Psoas muscle (tissue), 8 donors: ENCODE results near the gene RCOR2. TPM values are rescaled to one million over a fixed set of nuclear protein-coding genes. Genes with fewer than 3 reads are reported as not detected.

ENCODE experiments used
- ATAC-seq, 4 donors: fragments of 200-7000 bp; cut with Tn5 transposase; one replicate each; pipeline ENCODE4 v1.9.1; 2020; ENCODE audit warnings: moderate library complexity in 3 of 4, mild to moderate bottlenecking in 2 of 4
- DNase-seq, 2 donors: peaks; one replicate each; pipeline ENCODE4 v3.0.0-alpha.2; 2020
- H3K27ac ChIP-seq: fragments of 200-600 bp; one replicate; pipeline ENCODE4 v1.8.0; 2022
- H3K27me3 ChIP-seq, 3 donors: fragments of 200-600 bp in 1 of 3; one replicate each; pipeline versions ENCODE4 v1.6.1 to v1.8.0; 2013 to 2022; ENCODE audit warnings: low read length in 2 of 3, mild to moderate bottlenecking in 2 of 3, moderate library complexity in 1 of 3; ENCODE audit not compliant: insufficient read depth in 3 of 3
- H3K36me3 ChIP-seq, 2 donors: fragments of 200-600 bp in 1 of 2; one replicate each; pipeline versions ENCODE4 v1.6.1 to v1.8.0; 2013 to 2022; ENCODE audit warnings: low read depth in 1 of 2, mild to moderate bottlenecking in 1 of 2, moderate library complexity in 1 of 2; ENCODE audit not compliant: insufficient read depth in 1 of 2
- H3K4me1 ChIP-seq: fragments of 200-600 bp; one replicate; pipeline ENCODE4 v1.8.0; 2022
- H3K4me3 ChIP-seq: fragments of 200-600 bp; one replicate; pipeline ENCODE4 v1.8.0; 2022; ENCODE audit warnings: mild to moderate bottlenecking
- H3K9me3 ChIP-seq: fragments of 200-600 bp; one replicate; pipeline ENCODE4 v1.8.0; 2022
- WGBS, 3 donors: extraction: QIAGEN DNeasy Blood & Tissue Kit; methylation state at CpG; one replicate each; pipeline versions ENCODE4 v1.1.6 to v1.1.7; 2013; 5-methylcytosine and 5-hydroxymethylcytosine counted together
- intact Hi-C, 2 donors: fragments of 100-400 bp; cut with DNase I; formaldehyde crosslinking; loops; one replicate each; pipeline versions ENCODE4 v1.11.0 to v1.14.2; 2022
- polyA plus RNA-seq, 3 donors: library from polyadenylated mRNA; stranded (reverse); fragments of 200-250 nt; gene quantifications; one replicate each; pipeline ENCODE4 v1.2.3, GENCODE V29; 2013
- total RNA-seq, 4 donors: library from RNA; stranded (reverse); fragmentation: NEBNext Ultra II Directional in 2 of 4; extraction: Animal tissue kit (Norgen Biotek cat#: 25700) in 2 of 4; gene quantifications; one replicate each; pipeline versions ENCODE4 v1.2.1 to v1.2.4, GENCODE V29; 2021 to 2023
- TF ChIP-seq, protein P1 (sequence below): fragments of 200-600 bp; IDR thresholded peaks from one replicate; pipeline ENCODE4 v1.8.0; 2022; ENCODE audit warnings: antibody characterized with exemption
- donor health status: healthy with polysubstance abuse.
- donor health status: DM: no; HTN: no; CAD: no; lungs with moderate emphysema.
- donor health status: Bipolar disorder and iron deficiency.
- donor health status: healthy.
- donor health status: DM: yes; HTN: yes; CAD: no.
- donor health status: DM: no; HTN: no; CAD: no.
- donor health status: DM: no; HTN: no; CAD: no.
- donor health status: DM: yes; HTN: yes; CAD: no.

The RCOR2 gene
- total and polyA plus RNA-seq, 7 donors = 0.07 to 2.1 (median 0.66) TPM

DNA sequence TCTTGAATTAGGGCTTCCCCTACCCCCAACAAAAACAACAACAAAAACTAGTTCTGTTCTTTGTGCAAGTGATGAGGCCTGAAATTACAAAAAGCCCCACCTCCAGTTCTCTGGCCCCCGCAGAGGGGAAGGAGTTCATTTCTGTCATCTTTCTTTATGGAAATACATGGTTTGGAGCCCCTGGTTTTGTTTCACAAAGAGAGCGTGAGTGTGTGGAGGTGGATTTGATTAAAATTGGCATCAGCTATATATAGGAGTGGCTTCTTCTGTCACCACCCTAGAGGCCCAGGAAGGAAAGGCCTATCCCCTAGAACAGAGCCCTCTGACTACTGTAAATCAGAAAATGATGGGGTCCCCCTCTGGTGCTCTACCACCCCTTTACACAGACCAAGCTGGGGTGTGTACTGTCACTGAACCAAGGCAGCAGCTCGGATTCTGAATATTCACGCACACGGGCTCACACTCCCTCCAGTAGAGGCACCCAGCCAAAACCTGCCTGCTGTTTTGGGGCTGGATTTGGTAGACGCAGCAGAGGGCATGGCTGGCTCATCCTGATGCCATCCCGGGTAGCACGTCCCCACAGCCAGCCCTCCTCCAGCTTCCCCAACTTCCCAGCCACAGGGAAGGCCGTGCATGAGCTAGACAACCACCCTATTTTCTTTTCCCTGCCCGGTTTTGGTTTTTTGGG is 19.4 kb downstream of the RCOR2 start:
- H3K4me3 ChIP-seq = no peak overlapping the region
- TF ChIP-seq, protein P1, sequence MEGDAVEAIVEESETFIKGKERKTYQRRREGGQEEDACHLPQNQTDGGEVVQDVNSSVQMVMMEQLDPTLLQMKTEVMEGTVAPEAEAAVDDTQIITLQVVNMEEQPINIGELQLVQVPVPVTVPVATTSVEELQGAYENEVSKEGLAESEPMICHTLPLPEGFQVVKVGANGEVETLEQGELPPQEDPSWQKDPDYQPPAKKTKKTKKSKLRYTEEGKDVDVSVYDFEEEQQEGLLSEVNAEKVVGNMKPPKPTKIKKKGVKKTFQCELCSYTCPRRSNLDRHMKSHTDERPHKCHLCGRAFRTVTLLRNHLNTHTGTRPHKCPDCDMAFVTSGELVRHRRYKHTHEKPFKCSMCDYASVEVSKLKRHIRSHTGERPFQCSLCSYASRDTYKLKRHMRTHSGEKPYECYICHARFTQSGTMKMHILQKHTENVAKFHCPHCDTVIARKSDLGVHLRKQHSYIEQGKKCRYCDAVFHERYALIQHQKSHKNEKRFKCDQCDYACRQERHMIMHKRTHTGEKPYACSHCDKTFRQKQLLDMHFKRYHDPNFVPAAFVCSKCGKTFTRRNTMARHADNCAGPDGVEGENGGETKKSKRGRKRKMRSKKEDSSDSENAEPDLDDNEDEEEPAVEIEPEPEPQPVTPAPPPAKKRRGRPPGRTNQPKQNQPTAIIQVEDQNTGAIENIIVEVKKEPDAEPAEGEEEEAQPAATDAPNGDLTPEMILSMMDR = no peak
- WGBS, 3 donors = 77 to 87% (median 79%) methylated on average over 10 of the region's 10 CpGs
- no peaks in the 10 kb centered on the region for H3K27me3 ChIP-seq
- peaks cover 22 to 77% of the 10 kb centered on the region in 2 donors for H3K36me3 ChIP-seq
- no peaks in the 10 kb centered on the region for H3K9me3 ChIP-seq
- no peak for DNase-seq
- ATAC-seq = no peak
- intact Hi-C loops = no loop called here
- no peaks in the 10 kb centered on the region for H3K4me1 ChIP-seq
- H3K27ac ChIP-seq = no peak overlapping the region

DNA sequence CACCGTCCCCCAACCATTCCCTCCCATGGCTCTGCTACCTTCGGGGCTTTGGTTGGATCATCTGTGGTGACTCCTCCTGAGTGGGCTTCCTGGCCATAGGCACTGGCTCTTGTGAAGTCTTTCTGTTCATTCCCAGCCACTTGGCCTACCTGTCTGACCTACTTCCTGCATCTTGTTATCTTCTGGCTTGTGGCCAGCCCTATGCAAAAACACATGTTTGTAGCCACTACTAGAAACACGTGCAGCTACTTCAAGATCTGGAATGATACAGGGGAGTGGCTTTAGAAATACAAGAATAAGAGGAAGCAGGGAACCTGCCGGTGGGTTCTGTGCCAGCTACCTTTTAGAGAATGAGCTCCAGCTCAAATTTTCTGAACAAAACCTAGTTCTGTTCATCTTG is 20.9 kb downstream of the RCOR2 start:
- WGBS, 3 donors = 75 to 77% (median 76%) methylated on average over 4 of the region's 4 CpGs

DNA sequence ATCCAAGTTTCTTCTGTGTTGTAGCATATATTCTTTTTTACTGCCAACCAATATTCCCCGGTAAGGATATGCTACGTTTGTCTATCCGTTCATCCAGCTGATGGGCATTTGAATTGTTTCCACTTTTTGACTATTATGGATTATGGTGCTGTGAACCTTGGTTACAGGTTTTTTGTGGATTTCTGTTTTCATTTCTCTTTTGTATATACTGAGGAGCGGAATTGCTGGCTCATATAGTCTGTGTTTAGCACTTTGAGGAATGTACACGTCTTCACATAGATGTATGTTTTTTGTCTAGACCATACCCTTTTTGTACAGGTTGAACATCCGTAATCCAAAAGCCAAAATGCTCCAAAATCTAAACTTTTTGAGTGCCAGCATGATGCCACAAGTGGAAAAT is 23.6 kb downstream of the RCOR2 start:
- TF ChIP-seq, protein P1 = no peak
- Histone ChIP-seq H3K36me3 (peaks cover 5 to 35% of the 10 kb centered on the region in 2 donors), H3K4me3 (no peak overlapping the region), H3K27ac (no peak overlapping the region), H3K27me3 (no peaks in the 10 kb centered on the region), H3K9me3 (no peaks in the 10 kb centered on the region), H3K4me1 (peaks cover 5% of the 10 kb centered on the region)
- DNase-seq = no peak
- no peak for ATAC-seq
- WGBS, 3 donors = 97 to 98% (median 98%) methylated on average over 6 of the region's 6 CpGs
- intact Hi-C loops = no loop called here

More for the DNA sequence above, 20.9 kb downstream of the RCOR2 start:
- no peaks in the 10 kb centered on the region for H3K27me3 ChIP-seq
- no peaks in the 10 kb centered on the region for H3K4me1 ChIP-seq
- intact Hi-C loops = no loop called here
- no peak overlapping the region for H3K27ac ChIP-seq
- H3K36me3 ChIP-seq = peaks cover 15 to 62% of the 10 kb centered on the region in 2 donors
- TF ChIP-seq, protein P1 = no peak
- no peak for ATAC-seq
- H3K9me3 ChIP-seq = no peaks in the 10 kb centered on the region
- DNase-seq = no peak
- no peak overlapping the region for H3K4me3 ChIP-seq

DNA sequence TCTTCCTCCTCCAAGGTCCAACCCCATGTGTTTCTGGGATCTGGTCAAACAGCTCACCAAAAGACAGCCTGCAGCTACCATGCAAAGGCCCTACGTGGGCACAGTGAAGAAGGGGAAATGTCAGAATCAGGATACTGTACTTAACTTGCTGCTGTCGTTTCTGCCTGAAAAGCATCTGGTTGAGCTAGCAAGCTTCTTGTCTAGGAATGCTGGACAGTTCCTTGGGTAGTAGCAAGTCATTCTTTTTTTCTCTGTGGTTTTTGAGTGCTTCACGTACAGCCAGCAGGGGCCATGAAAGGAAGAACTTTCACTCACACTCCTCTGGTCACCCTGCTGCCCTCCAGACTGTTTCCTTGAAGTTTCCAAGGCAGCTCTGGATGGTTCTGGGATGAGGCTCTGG is 24.7 kb downstream of the RCOR2 start:
- Histone ChIP-seq H3K4me1 (peaks cover 11% of the 10 kb centered on the region), H3K9me3 (no peaks in the 10 kb centered on the region), H3K36me3 (peaks cover 3 to 23% of the 10 kb centered on the region in 2 donors), H3K27me3 (no peaks in the 10 kb centered on the region), H3K27ac (no peak overlapping the region), H3K4me3 (no peak overlapping the region)
- WGBS, 3 donors = 43 to 52% (median 51%) methylated on average over 3 of the region's 3 CpGs
- DNase-seq = no peak
- intact Hi-C loops = no loop called here
- no peak for ATAC-seq
- TF ChIP-seq, protein P1 = no peak

DNA sequence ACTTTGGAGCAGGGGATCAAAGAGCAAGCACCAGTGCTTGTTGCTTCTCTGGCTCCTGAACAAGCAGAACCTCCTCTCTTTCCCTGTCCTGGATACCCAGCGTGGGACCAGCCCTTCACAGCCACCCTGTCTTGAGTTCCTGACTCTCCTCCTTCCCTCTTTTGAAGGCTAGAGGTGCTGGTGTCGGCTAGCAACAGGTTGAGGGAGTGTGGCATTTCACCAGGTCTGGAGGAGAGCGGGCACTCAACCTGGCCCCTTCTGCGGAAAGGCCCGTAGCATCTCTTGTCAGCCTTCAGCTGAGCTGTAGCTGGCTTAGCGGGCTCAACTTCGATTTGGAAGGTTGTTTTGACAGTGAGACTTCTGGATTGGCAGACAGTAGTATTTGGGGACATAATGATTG is 26.6 kb downstream of the RCOR2 start:
- DNase-seq (no peak), ATAC-seq (no peak)
- no peak overlapping the region for H3K4me3 ChIP-seq
- peaks cover 0 to 5% of the 10 kb centered on the region in 2 donors for H3K36me3 ChIP-seq
- TF ChIP-seq, protein P1 = no peak
- peaks cover 11% of the 10 kb centered on the region for H3K4me1 ChIP-seq
- 88 to 90% (median 88%) methylated on average over 7 of the region's 7 CpGs for WGBS, 3 donors
- no peak overlapping the region for H3K27ac ChIP-seq
- H3K9me3 ChIP-seq = no peaks in the 10 kb centered on the region
- intact Hi-C loops = no loop called here
- no peaks in the 10 kb centered on the region for H3K27me3 ChIP-seq
